Motor neuron (in vitro differentiated cells): Measurements from ENCODE around the gene PIGC. TPM values are rescaled to one million over a fixed set of nuclear protein-coding genes. Genes with fewer than 3 reads are reported as not detected.

Experiments
- ATAC-seq, 8 experiments: fragments of 200-7000 bp; cut with Tn5 transposase; replicated peaks in 6 of 8; 2 replicates each; pipeline ENCODE4 v1.8.0; 2021; ENCODE audit warnings: mild to moderate bottlenecking in 8 of 8, moderate library complexity in 8 of 8
- H3K27ac ChIP-seq, 2 donors: fragments of 250-450 bp; sonication (Bioruptor Pico); 2 replicates each; pipeline ENCODE4 v1.9.0; 2021; ENCODE audit warnings: antibody characterized with exemption in 2 of 2, mild to moderate bottlenecking in 2 of 2, moderate library complexity in 1 of 2
- H3K4me1 ChIP-seq, 2 donors: fragments of 250-450 bp; sonication (Bioruptor Pico); replicated peaks in 1 of 2; 2 replicates each; pipeline ENCODE4 v1.6.1; 2021; ENCODE audit warnings: antibody characterized with exemption in 2 of 2, mild to moderate bottlenecking in 2 of 2, moderate library complexity in 1 of 2
- H3K4me3 ChIP-seq, 5 donors: fragments of 250-450 bp; sonication (Bioruptor Pico); 2 replicates each; pipeline ENCODE4 v1.9.0; 2021; ENCODE audit warnings: antibody characterized with exemption in 5 of 5, mild to moderate bottlenecking in 5 of 5, moderate library complexity in 4 of 5
- WGBS, 10 experiments: fragments of 450-650 bp; shearing (Covaris generic); methylation state at CpG; one replicate each; pipeline ENCODE4 v1.0.0; 2022; 5-methylcytosine and 5-hydroxymethylcytosine counted together
- in situ Hi-C, 9 experiments: fragments of 400-800 bp; cut with MboI; loops; one replicate each; pipeline ENCODE4 v1.15.0; 2021; ENCODE audit warnings: low sequenced_read_pairs in 9 of 9, low pct_unique_long_range_greater_than_20kb in 2 of 9; ENCODE audit not compliant: unreplicated experiment in 9 of 9
- total RNA-seq, 8 experiments: library from RNA; unstranded; fragments of 300-600 nt; gene quantifications; 2 replicates each; pipeline versions ENCODE4 v1.2.3 to v1.2.4, GENCODE V29; 2022

PIGC gene
- total RNA-seq, 8 experiments from 2014 or later, result 16.3 to 46.1 (median 35.9) TPM

DNA sequence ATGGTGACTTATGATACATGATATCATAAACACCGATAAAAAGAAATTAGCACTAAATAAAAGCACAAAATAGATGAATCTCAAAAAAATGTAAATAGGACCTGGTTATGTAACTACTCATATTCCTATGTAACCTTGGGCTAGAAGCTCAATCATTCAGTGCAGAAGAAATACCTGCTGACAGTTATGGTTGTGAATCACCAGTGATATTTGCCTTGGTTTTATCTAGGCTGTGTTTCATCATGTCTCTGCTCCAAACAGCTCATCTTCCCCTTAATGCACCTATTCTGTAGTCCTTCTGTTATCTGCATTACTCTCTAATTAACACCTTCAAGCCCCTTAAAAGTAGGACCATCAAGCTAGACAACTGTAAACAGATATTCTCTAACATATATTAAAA lies 16.3 kb upstream of the PIGC start:
- Histone ChIP-seq H3K4me3 (no peak overlapping the region), H3K27ac (no peak overlapping the region), H3K4me1 (peaks cover 0 to 4% of the 10 kb centered on the region in 2 donors)
- 64 to 100% (median 86%) methylated on average over 1 of the region's 1 CpG; no CpG with 5 or more reads in 1 of the 10 experiments for WGBS, 10 experiments
- in situ Hi-C loops, result loop anchor here in 3 of 9 experiments (25.0 kb wide), 2 partner anchors 227 to 252 kb away; no protein-coding TSS in a partner anchor
- peak in 2 of 8 experiments; percentile 47 to 87 for ATAC-seq

GRCh38 chr1:172457479-172458130 lies 13.7 kb upstream of the PIGC start:
- no peak overlapping the region for H3K4me3 ChIP-seq
- H3K27ac ChIP-seq, result no peak overlapping the region
- in situ Hi-C loops, result loop anchor here in 3 of 9 experiments (25.0 kb wide), 2 partner anchors 230 to 255 kb away; no protein-coding TSS in a partner anchor
- peaks cover 0 to 4% of the 10 kb centered on the region in 2 donors for H3K4me1 ChIP-seq
- no peak for ATAC-seq
- WGBS, 10 experiments, result 70 to 100% (median 100%) methylated on average over 1 of the region's 1 CpG; no CpG with 5 or more reads in 6 of the 10 experiments

- Histone ChIP-seq H3K27ac (no peak overlapping the region), H3K4me3 (no peak overlapping the region), H3K4me1 (peaks cover 0 to 4% of the 10 kb centered on the region in 2 donors)
- ATAC-seq, result no peak
- in situ Hi-C loops, result loop anchor here in 3 of 9 experiments (25.0 kb wide), 2 partner anchors 231 to 256 kb away; no protein-coding TSS in a partner anchor
- WGBS, 10 experiments, result 30 to 100% (median 90%) methylated on average over 2 to 5 of the region's 5 CpGs; no CpG with 5 or more reads in 3 of the 10 experiments
Observed at GRCh38 chr1:172456344-172456769, 12.5 kb upstream of the PIGC start.

DNA sequence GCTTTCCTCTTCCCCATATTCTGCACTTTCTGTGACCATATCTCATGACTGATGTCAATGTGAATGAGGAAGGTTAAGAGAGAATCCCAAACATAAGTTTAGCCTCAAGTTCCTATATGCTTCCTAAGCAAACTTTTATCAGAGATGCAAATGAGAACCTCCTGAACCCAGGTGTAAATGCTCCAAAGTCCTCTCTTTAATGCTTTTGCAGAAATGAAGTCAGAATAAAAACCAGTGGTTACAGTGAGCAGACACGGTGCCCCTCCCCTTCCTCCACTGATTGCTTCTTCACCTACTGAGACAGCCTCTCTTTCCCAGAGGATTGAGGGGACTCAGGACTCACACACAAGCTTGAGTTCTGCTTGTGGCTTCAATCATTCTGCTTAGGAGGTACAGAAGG lies 11.6 kb upstream of the PIGC start:
- in situ Hi-C loops, result loop anchor here in 3 of 9 experiments (25.0 kb wide), 2 partner anchors 232 to 257 kb away; no protein-coding TSS in a partner anchor
- no peak for ATAC-seq
- Histone ChIP-seq H3K4me3 (no peak overlapping the region), H3K4me1 (peaks cover 1 to 10% of the 10 kb centered on the region in 2 donors), H3K27ac (no peak overlapping the region)
- WGBS, 10 experiments, result 20 to 100% (median 83%) methylated on average over 1 of the region's 1 CpG; no CpG with 5 or more reads in 6 of the 10 experiments

DNA sequence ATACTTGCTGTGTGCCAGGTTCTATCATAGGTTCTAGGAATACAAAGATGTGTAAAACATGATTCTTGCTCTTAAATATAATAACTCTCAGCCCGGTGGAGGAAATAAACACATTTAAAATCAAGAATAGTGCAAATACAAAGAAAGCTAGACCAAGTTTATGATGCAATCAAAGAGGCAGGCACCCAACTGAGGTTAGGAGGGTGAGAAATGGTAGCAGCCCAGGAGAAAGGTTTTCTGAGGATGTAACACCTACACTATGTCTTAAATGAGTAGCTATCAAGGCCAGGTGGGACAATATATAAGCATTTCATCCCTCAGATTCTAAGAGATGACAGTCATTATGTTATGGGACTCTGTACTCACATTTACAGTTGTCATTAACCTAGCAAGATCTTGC lies 9.7 kb upstream of the PIGC start:
- in situ Hi-C loops, result loop anchor here in 3 of 9 experiments (25.0 kb wide), 2 partner anchors 234 to 259 kb away; no protein-coding TSS in a partner anchor
- WGBS, 10 experiments, result 83 to 100% (median 100%) methylated on average over 1 of the region's 1 CpG; no CpG with 5 or more reads in 1 of the 10 experiments
- no peak for ATAC-seq
- Histone ChIP-seq H3K4me1 (peaks cover 2 to 7% of the 10 kb centered on the region in 2 donors), H3K27ac (no peak overlapping the region), H3K4me3 (no peak overlapping the region)

DNA sequence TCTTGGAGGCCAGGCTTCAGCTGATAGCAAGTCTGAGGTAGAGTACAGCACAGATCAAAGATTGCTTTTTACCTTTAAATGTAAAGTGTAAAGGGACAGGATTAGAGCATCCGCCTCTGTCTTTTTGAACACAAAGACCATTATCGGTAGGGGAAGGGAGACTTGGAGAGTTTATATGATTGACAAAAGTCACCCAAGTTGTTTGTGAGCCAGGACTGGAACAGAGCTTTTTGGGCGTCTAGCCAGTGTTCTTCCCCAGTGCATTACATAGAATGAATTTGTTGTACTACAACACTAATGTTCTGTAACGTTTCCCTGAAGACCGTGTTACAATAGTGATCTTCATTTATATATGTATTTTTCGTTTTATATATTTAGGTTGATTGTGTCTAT lies 9.3 kb upstream of the PIGC start:
- Histone ChIP-seq H3K27ac (no peak overlapping the region), H3K4me1 (peaks cover 2 to 7% of the 10 kb centered on the region in 2 donors), H3K4me3 (no peak overlapping the region)
- 50 to 94% (median 84%) methylated on average over 2 to 6 of the region's 6 CpGs for WGBS, 10 experiments
- in situ Hi-C loops, result loop anchor here in 3 of 9 experiments (25.0 kb wide), 2 partner anchors 234 to 259 kb away; no protein-coding TSS in a partner anchor
- no peak for ATAC-seq

DNA sequence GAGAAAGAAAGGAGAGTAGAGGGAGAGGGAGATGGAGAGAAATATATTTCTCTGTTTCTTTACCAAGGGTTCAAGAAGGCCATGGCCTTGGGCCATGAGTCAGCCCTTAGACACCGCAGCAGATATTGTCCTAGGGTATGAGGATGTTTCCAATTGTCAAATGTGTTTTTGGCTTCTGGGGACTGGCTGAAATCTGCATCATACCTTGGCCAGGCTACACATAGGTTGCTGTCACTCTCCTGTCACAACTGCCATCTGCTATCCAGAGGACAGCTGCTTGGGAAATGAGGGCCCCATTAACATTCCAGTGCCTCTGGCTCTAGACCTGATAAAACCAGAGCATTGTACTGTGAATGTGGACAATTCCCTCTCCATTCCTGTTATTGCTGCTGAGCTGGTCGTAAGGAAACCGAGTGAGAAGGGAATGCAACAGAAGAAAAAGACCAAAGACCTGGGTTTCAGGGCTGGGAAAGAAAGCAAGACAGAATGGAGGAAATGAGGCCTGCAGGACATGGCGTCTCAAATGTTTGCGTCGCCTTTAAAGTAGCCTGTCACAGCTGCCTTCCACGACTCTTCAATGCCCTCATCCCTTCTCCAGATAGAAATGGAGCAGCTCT lies 8.8 kb upstream of the PIGC start:
- H3K27ac ChIP-seq, result no peak overlapping the region
- in situ Hi-C loops, result loop anchor here in 3 of 9 experiments (25.0 kb wide), 2 partner anchors 235 to 260 kb away; no protein-coding TSS in a partner anchor
- ATAC-seq, result no peak
- WGBS, 10 experiments, result 24 to 89% (median 80%) methylated on average over 2 to 6 of the region's 7 CpGs; no CpG with 5 or more reads in 4 of the 10 experiments
- peaks cover 2 to 7% of the 10 kb centered on the region in 2 donors for H3K4me1 ChIP-seq
- no peak overlapping the region for H3K4me3 ChIP-seq

GRCh38 chr1:172451002-172451443 lies 7.2 kb upstream of the PIGC start:
- no peak overlapping the region for H3K4me3 ChIP-seq
- peaks cover 2 to 7% of the 10 kb centered on the region in 2 donors for H3K4me1 ChIP-seq
- in situ Hi-C loops, result loop anchor here in 3 of 9 experiments (25.0 kb wide), 2 partner anchors 236 to 261 kb away; no protein-coding TSS in a partner anchor
- no peak overlapping the region for H3K27ac ChIP-seq
- WGBS, 10 experiments, result 50 to 80% (median 60%) methylated on average over 1 to 2 of the region's 2 CpGs; no CpG with 5 or more reads in 4 of the 10 experiments
- no peak for ATAC-seq

GRCh38 chr1:172450524-172450885 lies 6.6 kb upstream of the PIGC start:
- 28 to 100% (median 64%) methylated on average over 1 to 6 of the region's 7 CpGs; no CpG with 5 or more reads in 4 of the 10 experiments for WGBS, 10 experiments
- no peak overlapping the region for H3K4me3 ChIP-seq
- in situ Hi-C loops, result loop anchor here in 3 of 9 experiments (25.0 kb wide), 2 partner anchors 237 to 262 kb away; no protein-coding TSS in a partner anchor
- no peak overlapping the region for H3K27ac ChIP-seq
- peak in 5 of 8 experiments; percentile 31 to 43 (median 41) for ATAC-seq
- peaks cover 2 to 7% of the 10 kb centered on the region in 2 donors for H3K4me1 ChIP-seq

GRCh38 chr1:172449585-172450523 lies 6.0 kb upstream of the PIGC start:
- in situ Hi-C loops, result loop anchor here in 3 of 9 experiments (25.0 kb wide), 2 partner anchors 237 to 262 kb away; no protein-coding TSS in a partner anchor
- WGBS, 10 experiments, result 19 to 81% (median 57%) methylated on average over 2 to 14 of the region's 18 CpGs; no CpG with 5 or more reads in 1 of the 10 experiments
- Histone ChIP-seq H3K4me1 (peaks cover 2 to 7% of the 10 kb centered on the region in 2 donors), H3K27ac (no peak overlapping the region), H3K4me3 (no peak overlapping the region)
- peak; percentile 75 to 99 (median 90) for ATAC-seq

DNA sequence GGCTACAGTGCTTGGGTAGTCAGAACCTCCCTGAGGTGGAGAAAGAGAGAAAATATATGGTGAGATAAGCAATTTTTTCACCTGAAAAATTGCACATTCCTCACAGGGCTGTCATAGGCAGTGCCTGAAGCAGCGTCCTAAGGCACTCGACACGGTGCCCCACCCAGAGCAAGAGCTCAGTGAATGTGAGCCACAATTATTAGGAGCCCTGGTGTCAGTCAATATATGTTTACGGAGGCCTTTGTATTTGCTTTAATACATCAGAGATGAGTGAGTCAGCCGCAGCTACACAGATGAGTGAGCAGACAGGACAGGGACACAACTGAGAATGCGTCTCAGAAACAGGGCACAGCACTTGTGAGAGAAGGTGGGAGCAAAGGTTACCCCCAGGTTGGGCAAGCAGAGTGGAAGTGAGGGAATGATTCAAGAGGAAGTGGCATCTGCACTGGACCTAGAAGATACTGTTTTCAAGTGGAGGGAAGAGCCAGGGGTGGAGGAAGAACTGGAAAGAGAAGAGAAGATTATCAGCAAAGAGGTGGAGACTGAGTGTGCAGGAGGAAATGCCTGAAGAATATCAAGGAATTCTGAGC lies 5.2 kb upstream of the PIGC start:
- peak in 4 of 8 experiments; percentile 6 to 49 (median 23) for ATAC-seq
- H3K4me1 ChIP-seq, result peaks cover 2 to 7% of the 10 kb centered on the region in 2 donors
- H3K27ac ChIP-seq, result no peak overlapping the region
- no peak overlapping the region for H3K4me3 ChIP-seq
- WGBS, 10 experiments, result 40 to 100% (median 83%) methylated on average over 1 to 6 of the region's 6 CpGs; no CpG with 5 or more reads in 2 of the 10 experiments
- in situ Hi-C loops, result no loop called here
